ENCODE results near the gene PRR3.
"Not testable (repeated sequence)": the region's sequence is repeated elsewhere in the genome, so short reads cannot be mapped to it uniquely, and the experiment has no call there.

The PRR3 gene

DNA sequence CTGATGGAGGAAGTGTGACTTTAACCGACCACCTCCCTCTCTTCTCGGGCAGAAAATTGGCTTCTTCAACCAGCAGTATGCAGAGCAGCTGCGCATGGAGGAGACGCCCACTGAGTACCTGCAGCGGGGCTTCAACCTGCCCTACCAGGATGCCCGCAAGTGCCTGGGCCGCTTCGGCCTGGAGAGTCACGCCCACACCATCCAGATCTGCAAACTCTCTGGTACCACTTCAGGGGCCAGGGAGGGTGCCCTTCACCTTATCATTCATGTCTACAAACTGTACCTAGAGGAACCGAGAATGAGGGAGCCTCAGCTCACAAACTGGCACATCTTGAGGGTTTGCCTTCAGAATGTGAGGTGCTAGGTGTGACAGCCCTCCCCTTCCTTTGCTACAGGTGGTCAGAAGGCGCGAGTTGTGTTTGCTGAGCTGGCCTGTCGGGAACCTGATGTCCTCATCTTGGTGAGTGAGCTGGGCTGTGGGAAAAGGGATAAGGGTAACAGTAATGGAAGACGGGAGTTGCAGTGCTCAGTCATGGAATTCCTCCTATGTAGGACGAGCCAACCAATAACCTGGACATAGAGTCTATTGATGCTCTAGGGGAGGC, 32.8 kb downstream of the PRR3 start:
- H3K9me3 Mint-ChIP-seq, result no peaks in the 10 kb centered on the region
- TF ChIP-seq, protein P1, sequence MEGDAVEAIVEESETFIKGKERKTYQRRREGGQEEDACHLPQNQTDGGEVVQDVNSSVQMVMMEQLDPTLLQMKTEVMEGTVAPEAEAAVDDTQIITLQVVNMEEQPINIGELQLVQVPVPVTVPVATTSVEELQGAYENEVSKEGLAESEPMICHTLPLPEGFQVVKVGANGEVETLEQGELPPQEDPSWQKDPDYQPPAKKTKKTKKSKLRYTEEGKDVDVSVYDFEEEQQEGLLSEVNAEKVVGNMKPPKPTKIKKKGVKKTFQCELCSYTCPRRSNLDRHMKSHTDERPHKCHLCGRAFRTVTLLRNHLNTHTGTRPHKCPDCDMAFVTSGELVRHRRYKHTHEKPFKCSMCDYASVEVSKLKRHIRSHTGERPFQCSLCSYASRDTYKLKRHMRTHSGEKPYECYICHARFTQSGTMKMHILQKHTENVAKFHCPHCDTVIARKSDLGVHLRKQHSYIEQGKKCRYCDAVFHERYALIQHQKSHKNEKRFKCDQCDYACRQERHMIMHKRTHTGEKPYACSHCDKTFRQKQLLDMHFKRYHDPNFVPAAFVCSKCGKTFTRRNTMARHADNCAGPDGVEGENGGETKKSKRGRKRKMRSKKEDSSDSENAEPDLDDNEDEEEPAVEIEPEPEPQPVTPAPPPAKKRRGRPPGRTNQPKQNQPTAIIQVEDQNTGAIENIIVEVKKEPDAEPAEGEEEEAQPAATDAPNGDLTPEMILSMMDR (IDR thresholded peaks at IDR 0.05; ENCODE audit: unreplicated experiment in 3 of 3), result no peak
- peaks cover 67% of the 10 kb centered on the region for H3K36me3 Mint-ChIP-seq (ENCODE audit: low read depth)
- H3K27ac Mint-ChIP-seq, result peak overlapping the region in 2 of 3 experiments; percentile 79 to 85
- H3K4me1 Mint-ChIP-seq, result peaks cover 9% of the 10 kb centered on the region
- H3K27me3 Mint-ChIP-seq (ENCODE audit: low read depth), result no peaks in the 10 kb centered on the region
- H3K4me3 Mint-ChIP-seq, result no peak overlapping the region

DNA sequence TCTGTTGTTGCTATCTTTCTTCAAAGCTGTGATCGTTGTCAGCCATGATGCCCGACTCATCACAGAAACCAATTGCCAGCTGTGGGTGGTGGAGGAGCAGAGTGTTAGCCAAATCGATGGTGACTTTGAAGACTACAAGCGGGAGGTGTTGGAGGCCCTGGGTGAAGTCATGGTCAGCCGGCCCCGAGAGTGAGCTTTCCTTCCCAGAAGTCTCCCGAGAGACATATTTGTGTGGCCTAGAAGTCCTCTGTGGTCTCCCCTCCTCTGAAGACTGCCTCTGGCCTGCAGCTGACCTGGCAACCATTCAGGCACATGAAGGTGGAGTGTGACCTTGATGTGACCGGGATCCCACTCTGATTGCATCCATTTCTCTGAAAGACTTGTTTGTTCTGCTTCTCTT, 33.4 kb downstream of the PRR3 start:
- Mint-ChIP-seq H3K4me1 (peaks cover 9% of the 10 kb centered on the region), H3K36me3 (ENCODE audit: low read depth) (peaks cover 64% of the 10 kb centered on the region), H3K9me3 (no peaks in the 10 kb centered on the region), H3K4me3 (no peak overlapping the region), H3K27me3 (ENCODE audit: low read depth) (no peaks in the 10 kb centered on the region), H3K27ac (peak overlapping the region; percentile 79 to 92 (median 85))
- TF ChIP-seq, protein P1 (IDR thresholded peaks at IDR 0.05; ENCODE audit: unreplicated experiment in 3 of 3), result no peak

DNA sequence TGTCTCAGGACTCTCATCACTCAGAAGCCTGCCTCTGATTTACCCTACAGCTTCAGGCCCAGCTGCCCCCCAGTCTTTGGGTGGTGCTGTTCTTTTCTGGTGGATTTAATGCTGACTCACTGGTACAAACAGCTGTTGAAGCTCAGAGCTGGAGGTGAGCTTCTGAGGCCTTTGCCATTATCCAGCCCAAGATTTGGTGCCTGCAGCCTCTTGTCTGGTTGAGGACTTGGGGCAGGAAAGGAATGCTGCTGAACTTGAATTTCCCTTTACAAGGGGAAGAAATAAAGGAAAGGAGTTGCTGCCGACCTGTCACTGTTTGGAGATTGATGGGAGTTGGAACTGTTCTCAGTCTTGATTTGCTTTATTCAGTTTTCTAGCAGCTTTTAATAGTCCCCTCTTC, 33.9 kb downstream of the PRR3 start:
- Mint-ChIP-seq H3K4me3 (no peak overlapping the region), H3K27me3 (ENCODE audit: low read depth) (no peaks in the 10 kb centered on the region), H3K9me3 (no peaks in the 10 kb centered on the region), H3K36me3 (ENCODE audit: low read depth) (peaks cover 60% of the 10 kb centered on the region), H3K27ac (peak overlapping the region; percentile 79 to 92 (median 85)), H3K4me1 (peaks cover 9% of the 10 kb centered on the region)
- TF ChIP-seq, protein P1 (IDR thresholded peaks at IDR 0.05; ENCODE audit: unreplicated experiment in 3 of 3), result no peak

DNA sequence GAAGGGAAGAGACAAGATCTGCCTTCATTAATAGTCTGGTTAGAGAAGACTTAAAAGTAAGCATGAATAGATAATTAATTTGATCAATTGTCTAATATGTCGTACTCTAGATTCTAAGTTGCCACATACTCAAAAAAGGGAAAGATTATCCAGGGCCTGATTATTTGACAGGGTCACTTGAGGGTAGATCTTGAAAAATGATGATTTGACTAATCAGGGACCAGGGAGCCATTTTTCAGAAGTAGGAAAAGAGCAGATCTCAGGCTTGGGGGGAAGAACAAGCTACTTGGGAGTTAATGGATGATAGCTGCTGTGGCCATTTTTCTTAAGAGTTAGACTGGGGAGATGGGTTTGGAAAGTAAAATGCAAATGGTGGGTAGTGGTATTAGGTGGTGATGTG, 35.2 kb downstream of the PRR3 start:
- Mint-ChIP-seq H3K27me3 (ENCODE audit: low read depth) (no peaks in the 10 kb centered on the region), H3K4me3 (no peak overlapping the region), H3K27ac (peak overlapping the region; percentile 2 to 12 (median 3)), H3K36me3 (ENCODE audit: low read depth) (peaks cover 54% of the 10 kb centered on the region), H3K4me1 (peaks cover 9% of the 10 kb centered on the region), H3K9me3 (no peaks in the 10 kb centered on the region)
- TF ChIP-seq, protein P1 (IDR thresholded peaks at IDR 0.05; ENCODE audit: unreplicated experiment in 3 of 3), result no peak

DNA sequence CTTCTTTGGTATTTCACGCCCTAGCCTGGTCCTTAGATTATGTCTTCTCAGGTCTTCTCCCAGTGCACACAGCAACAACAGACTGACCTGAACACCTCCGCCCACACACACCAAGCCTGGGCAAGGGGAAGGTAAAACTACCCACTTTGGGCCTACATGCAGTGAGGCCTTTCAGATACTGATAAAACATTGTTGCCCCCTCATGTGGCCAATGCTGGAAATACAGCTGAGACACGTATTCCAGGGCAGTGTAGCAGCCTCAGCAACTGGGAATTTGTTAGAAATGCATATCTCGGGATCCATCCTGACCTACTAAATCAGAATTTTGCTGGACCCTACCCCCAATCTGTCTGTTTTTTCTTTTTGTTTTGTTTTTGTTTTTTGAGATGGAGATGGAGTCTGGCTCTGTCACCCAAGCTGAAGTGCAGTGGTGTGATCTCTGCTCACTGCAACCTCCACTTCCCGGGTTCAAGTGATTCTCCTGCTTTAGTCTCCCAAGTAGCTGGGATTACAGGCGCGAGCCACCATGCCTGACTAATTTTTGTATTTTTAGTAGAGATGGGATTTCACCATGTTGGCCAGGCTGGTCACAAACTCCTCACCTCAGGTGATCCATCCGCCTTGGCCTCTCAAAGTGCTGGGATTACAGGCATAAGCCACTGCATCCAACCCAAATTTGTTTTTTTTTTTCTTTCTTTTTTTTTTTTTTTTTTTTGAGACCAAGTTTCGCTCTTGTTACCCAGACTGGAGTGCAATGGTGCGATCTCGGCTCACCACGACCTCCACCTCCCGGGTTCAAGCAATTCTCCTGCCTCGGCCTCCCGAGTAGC, 40.4 kb downstream of the PRR3 start:
- H3K36me3 Mint-ChIP-seq (ENCODE audit: low read depth), result peaks cover 38% of the 10 kb centered on the region
- TF ChIP-seq, protein P1 (IDR thresholded peaks at IDR 0.05; ENCODE audit: unreplicated experiment in 3 of 3), result peak; percentile 75 to 80 (median 78)
- peak overlapping the region in 2 of 3 experiments; percentile 12 to 32 for H3K27ac Mint-ChIP-seq
- not testable (repeated sequence) for H3K4me1 Mint-ChIP-seq; H3K27me3 Mint-ChIP-seq (ENCODE audit: low read depth); H3K9me3 Mint-ChIP-seq; H3K4me3 Mint-ChIP-seq
